Loucy (cell line): ENCODE measurements around the gene IGF2R.

Experiments used
- H2AFZ ChIP-seq: fragments of 200-600 bp; sonication (generic); 2 replicates; pipeline ENCODE4 v1.6.0; 2016; ENCODE audit warnings: antibody characterized with exemption, mild to moderate bottlenecking, low read length, moderate library complexity
- H3F3A ChIP-seq: fragments of 200-600 bp; 2 replicates; pipeline ENCODE4 v1.6.0; 2016; ENCODE audit warnings: antibody characterized with exemption, low read depth, mild to moderate bottlenecking
- H3K27me3 ChIP-seq: fragments of 200-600 bp; sonication (generic); 2 replicates; pipeline ENCODE4 v1.6.1; 2014; ENCODE audit warnings: low read length, mild to moderate bottlenecking; ENCODE audit not compliant: insufficient read depth, poor library complexity, severe bottlenecking
- H3K36me3 ChIP-seq: fragments of 200-600 bp; sonication (generic); 2 replicates; pipeline ENCODE4 v1.6.1; 2016; ENCODE audit warnings: low read length; ENCODE audit not compliant: insufficient read depth
- H3K4me1 ChIP-seq: fragments of 200-600 bp; sonication (generic); 2 replicates; pipeline ENCODE4 v1.5.1; 2014; ENCODE audit warnings: low read length, mild to moderate bottlenecking; ENCODE audit not compliant: insufficient read depth, poor library complexity, severe bottlenecking
- H3K4me2 ChIP-seq: fragments of 200-600 bp; sonication (generic); 2 replicates; pipeline ENCODE4 v1.6.0; 2014; ENCODE audit warnings: antibody characterized with exemption, low read length, low read depth, mild to moderate bottlenecking; ENCODE audit not compliant: poor library complexity, severe bottlenecking
- H3K4me3 ChIP-seq: fragments of 200-600 bp; sonication (generic); 2 replicates; pipeline ENCODE4 v1.5.1; 2014; ENCODE audit warnings: low read length, mild to moderate bottlenecking, mixed read lengths; ENCODE audit not compliant: poor library complexity, severe bottlenecking
- H3K79me2 ChIP-seq: fragments of 200-600 bp; sonication (generic); 2 replicates; pipeline ENCODE4 v1.6.1; 2014; ENCODE audit warnings: low read length; ENCODE audit not compliant: insufficient read depth
- H3K9ac ChIP-seq: fragments of 200-600 bp; sonication (generic); 2 replicates; pipeline ENCODE4 v1.6.0; 2014; ENCODE audit warnings: mild to moderate bottlenecking, low read depth, low read length, moderate library complexity; ENCODE audit not compliant: poor library complexity, severe bottlenecking
- H3K9me2 ChIP-seq: fragments of 200-600 bp; sonication (generic); replicated peaks from 2 replicates; pipeline ENCODE4 v1.6.1; 2016; ENCODE audit warnings: low read depth, low read length, mixed read lengths
- H3K9me3 ChIP-seq: fragments of 200-600 bp; sonication (generic); 2 replicates; pipeline ENCODE4 v1.6.1; 2014; ENCODE audit warnings: mild to moderate bottlenecking, antibody characterized with exemption, low read length, low read depth; ENCODE audit not compliant: insufficient read depth
- H4K20me1 ChIP-seq: fragments of 200-600 bp; sonication (generic); 2 replicates; pipeline ENCODE4 v1.6.0; 2014; ENCODE audit warnings: antibody characterized with exemption, low read length, mild to moderate bottlenecking; ENCODE audit not compliant: insufficient read depth, poor library complexity, severe bottlenecking
- CTCF ChIP-seq: fragments of 200-600 bp; sonication (generic); conservative IDR thresholded peaks from 2 replicates; pipeline ENCODE4 v1.5.1; 2014; ENCODE audit warnings: mild to moderate bottlenecking, antibody characterized with exemption, low read length
- EZH2phosphoT487 ChIP-seq: fragments of 200-600 bp; IDR thresholded peaks from 2 replicates; pipeline ENCODE4 v1.6.1; 2018; ENCODE audit warnings: antibody characterized with exemption, mild to moderate bottlenecking, moderate library complexity, borderline replicate concordance

IGF2R gene

GRCh38 chr6:160076009-160076408 is 107.1 kb downstream of the IGF2R start:
- Histone ChIP-seq H2AFZ (no peak overlapping the region), H3K9me3 (no peaks in the 10 kb centered on the region), H3K79me2 (no peaks in the 10 kb centered on the region), H3F3A (no peaks in the 10 kb centered on the region), H3K9me2 (no peaks in the 10 kb centered on the region), H3K4me1 (no peaks in the 10 kb centered on the region), H3K4me2 (no peak overlapping the region), H3K9ac (no peak overlapping the region), H3K27me3 (no peaks in the 10 kb centered on the region), H3K4me3 (no peak overlapping the region), H3K36me3 (peaks cover 51% of the 10 kb centered on the region; the same call in 1 of the 2 replicates), H4K20me1 (no peaks in the 10 kb centered on the region)
- no peak for TF ChIP-seq CTCF
- TF ChIP-seq EZH2phosphoT487, result no peak

GRCh38 chr6:160077024-160077423 is 108.1 kb downstream of the IGF2R start:
- no peak overlapping the region for H3K4me3 ChIP-seq
- TF ChIP-seq EZH2phosphoT487 (no peak), CTCF (no peak)

GRCh38 chr6:160077526-160077925 is 108.6 kb downstream of the IGF2R start:
- Histone ChIP-seq H3F3A (no peaks in the 10 kb centered on the region), H3K36me3 (peaks cover 40% of the 10 kb centered on the region; the same call in 1 of the 2 replicates), H3K27me3 (no peaks in the 10 kb centered on the region), H2AFZ (no peak overlapping the region), H4K20me1 (no peaks in the 10 kb centered on the region), H3K4me3 (no peak overlapping the region), H3K4me2 (no peak overlapping the region), H3K4me1 (no peaks in the 10 kb centered on the region), H3K9ac (no peak overlapping the region), H3K9me2 (no peaks in the 10 kb centered on the region), H3K79me2 (no peaks in the 10 kb centered on the region), H3K9me3 (no peaks in the 10 kb centered on the region)
- no peak for TF ChIP-seq CTCF
- no peak for TF ChIP-seq EZH2phosphoT487

More at GRCh38 chr6:160077024-160077423, 108.1 kb downstream of the IGF2R start:
- Histone ChIP-seq H3F3A (no peaks in the 10 kb centered on the region), H3K79me2 (no peaks in the 10 kb centered on the region), H4K20me1 (no peaks in the 10 kb centered on the region), H2AFZ (no peak overlapping the region), H3K36me3 (peaks cover 44% of the 10 kb centered on the region; the same call in 1 of the 2 replicates), H3K4me2 (no peak overlapping the region), H3K9me2 (no peaks in the 10 kb centered on the region), H3K9ac (no peak overlapping the region), H3K27me3 (no peaks in the 10 kb centered on the region), H3K4me1 (no peaks in the 10 kb centered on the region), H3K9me3 (no peaks in the 10 kb centered on the region)
